Head of caudate nucleus (tissue), 42 donors: Measurements from ENCODE around the gene MCOLN1.

Experiments
- DNase-seq, 42 donors: peaks; one replicate each; pipeline versions ENCODE4 v3.0.0 to v3.0.0-alpha.2; 2020 to 2021; ENCODE audit warnings: mixed read lengths in 7 of 42
- intact Hi-C: fragments of 100-400 bp; cut with DNase I; formaldehyde crosslinking; loops from one replicate; pipeline ENCODE4 v1.15.0; 2022

The MCOLN1 gene

GRCh38 chr19:7497292-7497691 is 25.1 kb upstream of the MCOLN1 start:
- intact Hi-C loops: no loop called here
- DNase-seq: peak in 10 of 42 donors; percentile 29 to 76 (median 43)

GRCh38 chr19:7500811-7501450 is 21.5 kb upstream of the MCOLN1 start:
- intact Hi-C loops: no loop called here
- peak; percentile 70 to 96 (median 90) for DNase-seq

DNA sequence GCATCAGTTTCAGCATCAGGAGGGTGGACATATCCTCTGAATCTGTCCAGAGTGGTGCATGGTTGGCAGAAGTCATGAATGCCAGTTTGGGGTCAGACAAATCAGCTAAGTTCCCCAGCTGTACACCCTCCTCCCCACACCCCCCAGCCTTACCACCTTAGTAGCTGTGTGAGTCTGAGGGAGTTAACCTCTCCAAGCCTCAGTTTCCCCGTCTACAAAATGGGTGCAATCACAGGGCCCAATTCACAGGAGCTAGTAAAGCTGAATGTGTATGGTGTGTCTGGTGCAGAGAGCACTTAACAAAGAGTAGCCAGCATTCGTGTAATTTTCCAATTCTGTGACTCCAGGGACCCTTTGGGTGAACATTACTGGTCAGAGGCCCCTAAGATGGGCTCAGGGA is 19.9 kb upstream of the MCOLN1 start:
- DNase-seq: no peak
- intact Hi-C loops: no loop called here

DNA sequence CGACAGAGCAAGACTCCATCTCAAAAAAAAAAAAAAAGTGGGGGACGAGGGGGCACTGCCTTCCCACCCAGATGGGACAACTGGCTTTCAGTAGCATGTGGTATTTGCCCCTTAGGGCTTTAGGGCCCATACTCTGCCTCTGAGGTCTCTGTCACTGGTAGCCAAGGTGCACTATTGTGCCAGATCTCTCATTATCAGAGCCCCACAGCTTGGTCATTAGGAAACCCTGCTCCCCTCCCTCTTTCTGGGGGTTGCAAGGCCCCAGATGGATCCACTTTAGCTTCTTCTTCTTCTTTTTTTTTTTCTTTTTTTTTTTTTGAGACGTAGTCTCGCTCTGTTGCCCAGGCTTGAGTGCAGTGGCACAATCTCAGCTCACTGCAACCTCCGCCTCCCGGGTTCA is 17.7 kb upstream of the MCOLN1 start:
- no peak for DNase-seq
- intact Hi-C loops: no loop called here

DNA sequence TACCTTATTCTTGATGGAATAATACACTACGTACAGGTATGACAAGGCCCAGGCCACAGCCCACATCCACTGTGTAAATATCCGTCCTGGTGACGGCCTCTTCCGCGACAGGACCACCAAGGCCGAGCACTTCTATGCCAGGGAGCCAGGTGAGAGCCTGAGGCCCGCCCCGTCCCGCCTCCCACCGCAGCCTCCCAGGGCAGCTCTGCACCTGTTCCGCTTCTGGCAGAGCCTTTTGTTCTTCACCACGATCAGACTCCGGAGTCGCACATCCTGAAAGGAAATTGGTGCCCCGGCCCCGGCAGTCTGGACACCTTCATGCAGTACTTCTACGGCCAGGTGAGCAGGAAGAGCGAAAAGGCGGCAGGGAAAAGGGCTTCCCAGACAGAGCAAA is 17.1 kb upstream of the MCOLN1 start:
- DNase-seq: no peak
- intact Hi-C loops: no loop called here

DNA sequence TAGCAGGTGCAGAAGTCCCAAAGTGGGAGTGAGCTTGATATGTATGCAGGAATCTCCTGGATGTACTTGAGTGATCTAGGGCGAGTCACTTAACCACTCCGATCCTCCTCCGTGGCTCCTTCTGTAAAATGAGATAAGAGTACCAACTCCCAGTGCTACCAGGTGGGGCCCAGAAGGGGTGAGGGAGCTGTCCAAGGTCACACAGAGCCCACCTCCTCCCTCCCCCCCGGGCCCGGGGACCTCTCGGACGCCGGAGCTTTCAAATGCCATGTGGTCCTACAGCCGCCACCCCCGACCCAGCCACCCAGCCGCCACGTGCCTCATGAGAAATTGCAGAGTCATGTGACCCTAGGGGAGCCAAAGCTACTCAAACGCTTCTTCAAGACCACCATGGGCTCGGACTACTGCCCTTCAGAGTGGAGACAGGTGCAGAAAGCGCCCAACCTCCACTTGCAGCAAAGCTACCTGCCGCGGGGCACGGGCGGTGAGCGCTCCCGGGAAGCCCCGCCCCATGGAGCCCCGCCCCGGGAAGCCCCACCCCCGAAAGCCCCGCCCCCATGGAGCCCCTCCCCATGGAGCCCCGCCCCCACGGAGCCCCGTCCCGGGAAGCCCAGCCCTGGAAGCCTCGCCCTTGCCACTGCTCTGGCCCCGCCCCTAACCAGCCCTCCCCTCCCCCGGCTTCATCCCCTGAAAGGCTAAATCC is 16.6 kb upstream of the MCOLN1 start:
- intact Hi-C loops: no loop called here
- peak in 36 of 42 donors; percentile 23 to 79 (median 61) for DNase-seq

- DNase-seq: peak; percentile 62 to 95 (median 82)
- intact Hi-C loops: no loop called here
These were observed 15.8 kb upstream of the MCOLN1 start for GRCh38 chr19:7506385-7507328.

DNA sequence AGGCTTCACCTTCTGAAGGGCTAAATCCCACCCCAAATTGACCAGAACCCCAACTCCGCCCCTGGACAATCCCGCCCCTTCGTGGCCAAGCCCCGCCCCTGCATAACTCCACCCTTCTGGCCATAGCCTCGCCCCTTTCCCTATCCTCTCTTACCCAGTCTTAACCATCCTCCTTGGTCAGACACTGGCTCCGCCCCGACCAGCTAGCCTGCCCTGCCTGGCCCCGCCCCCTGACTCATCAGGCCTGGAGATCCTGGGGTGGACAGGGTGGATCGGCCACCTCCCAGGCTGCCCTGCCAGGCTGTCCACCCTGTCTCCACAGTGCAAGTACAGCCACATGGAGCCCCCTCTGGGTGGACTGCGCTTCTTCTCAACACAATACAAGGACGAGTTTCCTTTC is 14.5 kb upstream of the MCOLN1 start:
- intact Hi-C loops: no loop called here
- DNase-seq: peak in 19 of 42 donors; percentile 24 to 78 (median 51)

DNA sequence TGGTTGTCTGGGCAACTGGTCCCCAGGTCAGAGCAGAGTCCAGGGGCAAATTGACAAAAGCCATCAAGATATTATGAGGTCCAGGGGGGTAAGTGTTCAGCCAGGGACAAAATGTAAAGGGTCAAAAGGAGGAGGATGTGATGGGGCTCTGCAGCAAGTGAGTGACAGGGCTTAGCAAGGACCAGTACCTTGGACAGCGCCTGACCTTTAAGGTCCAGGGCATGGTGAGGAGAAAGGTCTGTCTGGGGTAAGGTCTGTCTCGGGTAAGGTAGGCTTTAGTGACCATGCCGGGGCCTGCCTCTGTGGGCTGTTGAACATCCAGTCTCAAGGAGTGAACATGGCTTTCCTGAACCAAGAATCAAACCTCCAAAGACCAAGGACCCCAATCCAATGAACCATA is 12.8 kb upstream of the MCOLN1 start:
- intact Hi-C loops: no loop called here
- no peak for DNase-seq

DNA sequence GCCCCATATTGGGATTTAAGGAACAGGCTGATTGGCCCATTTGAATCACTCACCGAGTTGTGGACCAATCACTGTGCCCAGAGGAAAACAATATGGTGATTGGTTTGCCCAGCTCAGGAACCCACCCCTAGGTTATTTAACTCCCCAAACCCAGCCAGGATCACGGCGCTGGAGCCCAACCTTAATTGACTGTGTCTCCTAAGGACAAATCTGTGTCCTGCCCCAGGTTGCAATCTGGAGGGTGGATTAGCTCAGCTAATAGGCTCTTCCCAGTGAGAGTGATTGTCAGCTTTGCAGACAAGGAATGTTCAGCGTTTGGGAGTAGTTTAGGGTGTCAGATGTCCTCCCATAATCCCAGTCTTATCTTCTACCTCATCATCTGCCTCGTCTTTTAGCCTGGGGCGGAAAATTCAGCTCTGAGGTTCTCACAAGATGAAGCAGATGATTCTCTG is 10.0 kb upstream of the MCOLN1 start:
- DNase-seq: no peak

DNA sequence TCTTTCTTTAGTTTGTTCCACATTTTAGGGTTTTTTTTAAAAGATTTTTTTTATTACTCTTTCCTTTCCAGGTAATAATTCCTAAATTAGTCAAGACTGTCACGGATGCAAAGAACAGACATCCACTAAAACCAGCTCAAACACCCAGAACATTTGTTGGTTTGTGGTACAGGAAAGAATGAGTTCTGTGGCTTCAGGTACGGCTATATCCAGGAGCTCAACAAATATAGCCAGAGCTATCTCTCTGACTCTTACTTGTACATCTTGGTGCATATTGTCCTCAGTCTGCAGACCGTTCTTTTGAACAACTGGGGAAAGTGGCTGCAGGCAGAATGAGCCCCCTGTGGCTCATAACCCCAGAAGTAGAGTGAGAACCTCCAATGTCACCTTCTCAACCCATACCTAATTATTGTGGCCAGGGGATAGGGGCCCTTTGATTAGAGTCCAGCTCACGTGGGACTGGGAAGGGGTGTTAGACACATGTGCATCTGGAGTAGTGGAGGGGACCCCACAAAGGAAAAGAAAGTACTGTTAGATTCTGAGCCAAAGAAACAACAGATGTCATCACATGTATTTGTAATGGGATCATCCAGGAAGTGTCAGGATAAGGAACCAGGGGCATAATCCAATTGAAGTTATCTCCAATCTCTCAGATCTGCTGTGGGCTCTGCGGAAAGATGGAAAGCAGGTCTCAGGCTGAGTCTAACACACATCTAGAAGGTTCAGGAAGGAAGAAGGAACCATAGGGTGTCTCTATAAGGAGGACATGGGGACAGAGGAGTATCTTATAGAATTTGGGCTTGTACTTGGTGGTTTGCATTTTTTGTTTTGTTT is 8.4 kb upstream of the MCOLN1 start:
- DNase-seq: no peak
- intact Hi-C loops: no loop called here

More for the DNA sequence above, 10.0 kb upstream of the MCOLN1 start:
- intact Hi-C loops: no loop called here

DNA sequence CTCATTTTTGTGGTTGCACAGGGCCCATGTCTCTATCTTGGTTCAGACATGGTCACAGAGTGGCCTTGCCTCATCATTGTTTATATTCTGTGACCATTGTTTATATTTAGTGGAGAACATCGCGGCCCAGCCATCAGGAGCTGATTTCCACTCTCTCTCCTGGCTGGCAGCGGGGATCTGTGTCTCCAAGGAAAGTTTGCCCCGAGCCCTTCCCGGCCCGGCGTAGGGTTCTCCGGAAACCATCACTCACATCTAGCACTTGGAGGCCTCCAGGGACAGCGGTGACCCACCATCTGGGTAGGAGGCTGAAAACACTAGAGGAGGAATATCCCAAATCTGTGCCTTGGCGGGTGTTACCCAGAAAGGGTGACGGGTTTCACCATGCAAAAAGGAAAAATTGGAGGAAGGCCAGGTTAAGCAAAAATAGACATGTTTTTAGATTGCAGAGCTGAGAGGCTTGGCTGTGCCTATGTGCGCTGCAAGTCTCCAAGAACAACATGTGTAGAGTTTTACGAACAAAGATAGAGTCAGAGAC is 7.2 kb upstream of the MCOLN1 start:
- DNase-seq: peak in 5 of 42 donors; percentile 4 to 43 (median 26)
- intact Hi-C loops: no loop called here

- intact Hi-C loops: no loop called here
- peak; percentile 72 to 94 (median 87) for DNase-seq
These were observed 6.7 kb upstream of the MCOLN1 start, which contains the start of gene ZNF358 for GRCh38 chr19:7515645-7516151. TSS of gene ZNF358 (plus strand) at chr19:7516103. CDS start at chr19:7519243, 3,140 bp downstream.

- intact Hi-C loops: no loop called here
- no peak for DNase-seq
These were observed 6.1 kb upstream of the MCOLN1 start for GRCh38 chr19:7516333-7516732.

- intact Hi-C loops: no loop called here
- no peak for DNase-seq
These were observed 5.5 kb upstream of the MCOLN1 start for GRCh38 chr19:7516878-7517277.

DNA sequence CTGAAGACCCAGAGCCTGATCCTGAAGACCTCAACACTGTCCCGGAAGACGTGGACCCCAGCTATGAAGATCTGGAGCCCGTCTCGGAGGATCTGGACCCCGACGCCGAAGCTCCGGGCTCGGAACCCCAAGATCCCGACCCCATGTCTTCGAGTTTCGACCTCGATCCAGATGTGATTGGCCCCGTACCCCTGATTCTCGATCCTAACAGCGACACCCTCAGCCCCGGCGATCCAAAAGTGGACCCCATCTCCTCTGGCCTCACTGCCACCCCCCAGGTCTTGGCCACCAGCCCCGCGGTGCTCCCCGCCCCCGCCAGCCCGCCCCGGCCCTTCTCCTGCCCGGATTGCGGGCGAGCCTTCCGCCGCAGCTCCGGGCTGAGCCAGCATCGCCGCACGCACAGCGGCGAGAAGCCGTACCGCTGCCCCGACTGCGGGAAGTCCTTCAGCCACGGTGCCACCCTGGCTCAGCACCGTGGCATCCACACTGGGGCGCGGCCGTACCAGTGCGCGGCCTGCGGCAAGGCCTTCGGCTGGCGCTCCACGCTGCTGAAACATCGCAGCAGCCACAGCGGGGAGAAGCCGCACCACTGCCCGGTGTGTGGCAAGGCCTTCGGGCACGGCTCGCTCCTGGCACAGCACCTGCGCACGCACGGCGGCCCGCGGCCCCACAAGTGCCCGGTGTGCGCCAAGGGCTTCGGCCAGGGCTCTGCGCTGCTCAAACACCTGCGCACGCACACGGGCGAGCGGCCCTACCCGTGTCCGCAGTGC is 2.9 kb upstream of the MCOLN1 start:
- intact Hi-C loops: loop anchor here (5.0 to 10.0 kb wide), 3 partner anchors 32 to 165 kb away; partner anchors contain the start of gene PEX11G
- no peak for DNase-seq
